Measurements from ENCODE around the gene MUCL3. TPM values are rescaled to one million over a fixed set of nuclear protein-coding genes. Genes with fewer than 3 reads are reported as not detected.

Gene MUCL3
- total RNA-seq, 1 experiment from 2014 or later, result 0.15 TPM

DNA sequence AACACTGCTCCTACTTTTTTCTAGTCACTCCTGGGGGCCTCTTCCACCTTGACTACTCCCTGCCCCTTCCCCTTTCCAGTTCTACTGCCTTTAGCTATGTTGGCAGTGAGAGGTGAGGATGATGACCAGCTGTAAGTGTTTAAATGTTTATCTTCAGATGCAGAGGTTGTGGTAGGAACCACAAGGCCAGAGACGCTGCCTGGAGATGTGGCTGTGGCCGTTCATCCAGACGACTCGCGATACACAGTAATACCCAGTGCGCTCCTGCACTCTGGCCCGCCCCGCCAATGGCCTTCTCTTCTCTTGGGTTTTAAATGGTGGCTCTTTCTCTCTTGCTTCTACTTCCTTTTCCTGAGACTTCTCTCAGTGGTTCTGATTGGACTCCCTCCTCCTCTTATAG is 22.1 kb upstream of the MUCL3 start (continued):
- TF ChIP-seq, protein P1, sequence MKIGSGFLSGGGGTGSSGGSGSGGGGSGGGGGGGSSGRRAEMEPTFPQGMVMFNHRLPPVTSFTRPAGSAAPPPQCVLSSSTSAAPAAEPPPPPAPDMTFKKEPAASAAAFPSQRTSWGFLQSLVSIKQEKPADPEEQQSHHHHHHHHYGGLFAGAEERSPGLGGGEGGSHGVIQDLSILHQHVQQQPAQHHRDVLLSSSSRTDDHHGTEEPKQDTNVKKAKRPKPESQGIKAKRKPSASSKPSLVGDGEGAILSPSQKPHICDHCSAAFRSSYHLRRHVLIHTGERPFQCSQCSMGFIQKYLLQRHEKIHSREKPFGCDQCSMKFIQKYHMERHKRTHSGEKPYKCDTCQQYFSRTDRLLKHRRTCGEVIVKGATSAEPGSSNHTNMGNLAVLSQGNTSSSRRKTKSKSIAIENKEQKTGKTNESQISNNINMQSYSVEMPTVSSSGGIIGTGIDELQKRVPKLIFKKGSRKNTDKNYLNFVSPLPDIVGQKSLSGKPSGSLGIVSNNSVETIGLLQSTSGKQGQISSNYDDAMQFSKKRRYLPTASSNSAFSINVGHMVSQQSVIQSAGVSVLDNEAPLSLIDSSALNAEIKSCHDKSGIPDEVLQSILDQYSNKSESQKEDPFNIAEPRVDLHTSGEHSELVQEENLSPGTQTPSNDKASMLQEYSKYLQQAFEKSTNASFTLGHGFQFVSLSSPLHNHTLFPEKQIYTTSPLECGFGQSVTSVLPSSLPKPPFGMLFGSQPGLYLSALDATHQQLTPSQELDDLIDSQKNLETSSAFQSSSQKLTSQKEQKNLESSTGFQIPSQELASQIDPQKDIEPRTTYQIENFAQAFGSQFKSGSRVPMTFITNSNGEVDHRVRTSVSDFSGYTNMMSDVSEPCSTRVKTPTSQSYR (CRISPR knock-in tag; IDR thresholded peaks at IDR 0.05), result no peak

DNA sequence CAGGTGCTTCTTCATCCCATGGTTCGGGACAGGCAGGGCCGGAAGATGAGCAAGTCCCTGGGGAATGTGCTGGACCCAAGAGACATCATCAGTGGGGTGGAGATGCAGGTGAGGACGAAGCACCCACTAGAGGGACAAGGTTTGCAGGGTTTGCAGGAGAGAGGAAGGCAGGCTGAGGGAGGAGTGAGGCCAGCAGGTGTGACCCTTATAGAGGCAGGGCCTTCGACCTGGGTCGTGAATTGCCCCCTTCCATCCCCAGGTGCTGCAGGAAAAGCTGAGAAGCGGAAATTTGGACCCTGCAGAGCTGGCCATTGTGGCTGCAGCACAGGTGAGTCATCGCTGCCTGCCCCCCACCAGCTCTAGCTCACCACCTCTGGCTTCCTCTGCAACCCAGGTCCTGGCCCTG is 18.3 kb upstream of the MUCL3 start:
- H3K27me3 Mint-ChIP-seq (ENCODE audit: low read depth), result no peaks in the 10 kb centered on the region
- H3K36me3 Mint-ChIP-seq, result peaks cover 63% of the 10 kb centered on the region
- no peak overlapping the region for H3K4me3 Mint-ChIP-seq
- H3K27ac Mint-ChIP-seq, result no peak overlapping the region
- DNase-seq (ENCODE audit: low spot score), result no peak
- no peaks in the 10 kb centered on the region for H3K9me3 Mint-ChIP-seq
- POLR2A ChIA-PET, result interaction anchor here (0.6 kb wide), 1 partner anchor 69 kb away, joined by 3 read pairs; no protein-coding TSS in a partner anchor
- CTCF ChIA-PET, result interaction anchor here (1.5 kb wide), 1 partner anchor 20 kb away, joined by 6 read pairs; no protein-coding TSS in a partner anchor
- H3K4me1 Mint-ChIP-seq, result 0 out of 2 replicates have a peak, but pooled peaks cover 3% of the 10 kb centered on the region
- ATAC-seq, result no peak
- TF ChIP-seq, protein P2, sequence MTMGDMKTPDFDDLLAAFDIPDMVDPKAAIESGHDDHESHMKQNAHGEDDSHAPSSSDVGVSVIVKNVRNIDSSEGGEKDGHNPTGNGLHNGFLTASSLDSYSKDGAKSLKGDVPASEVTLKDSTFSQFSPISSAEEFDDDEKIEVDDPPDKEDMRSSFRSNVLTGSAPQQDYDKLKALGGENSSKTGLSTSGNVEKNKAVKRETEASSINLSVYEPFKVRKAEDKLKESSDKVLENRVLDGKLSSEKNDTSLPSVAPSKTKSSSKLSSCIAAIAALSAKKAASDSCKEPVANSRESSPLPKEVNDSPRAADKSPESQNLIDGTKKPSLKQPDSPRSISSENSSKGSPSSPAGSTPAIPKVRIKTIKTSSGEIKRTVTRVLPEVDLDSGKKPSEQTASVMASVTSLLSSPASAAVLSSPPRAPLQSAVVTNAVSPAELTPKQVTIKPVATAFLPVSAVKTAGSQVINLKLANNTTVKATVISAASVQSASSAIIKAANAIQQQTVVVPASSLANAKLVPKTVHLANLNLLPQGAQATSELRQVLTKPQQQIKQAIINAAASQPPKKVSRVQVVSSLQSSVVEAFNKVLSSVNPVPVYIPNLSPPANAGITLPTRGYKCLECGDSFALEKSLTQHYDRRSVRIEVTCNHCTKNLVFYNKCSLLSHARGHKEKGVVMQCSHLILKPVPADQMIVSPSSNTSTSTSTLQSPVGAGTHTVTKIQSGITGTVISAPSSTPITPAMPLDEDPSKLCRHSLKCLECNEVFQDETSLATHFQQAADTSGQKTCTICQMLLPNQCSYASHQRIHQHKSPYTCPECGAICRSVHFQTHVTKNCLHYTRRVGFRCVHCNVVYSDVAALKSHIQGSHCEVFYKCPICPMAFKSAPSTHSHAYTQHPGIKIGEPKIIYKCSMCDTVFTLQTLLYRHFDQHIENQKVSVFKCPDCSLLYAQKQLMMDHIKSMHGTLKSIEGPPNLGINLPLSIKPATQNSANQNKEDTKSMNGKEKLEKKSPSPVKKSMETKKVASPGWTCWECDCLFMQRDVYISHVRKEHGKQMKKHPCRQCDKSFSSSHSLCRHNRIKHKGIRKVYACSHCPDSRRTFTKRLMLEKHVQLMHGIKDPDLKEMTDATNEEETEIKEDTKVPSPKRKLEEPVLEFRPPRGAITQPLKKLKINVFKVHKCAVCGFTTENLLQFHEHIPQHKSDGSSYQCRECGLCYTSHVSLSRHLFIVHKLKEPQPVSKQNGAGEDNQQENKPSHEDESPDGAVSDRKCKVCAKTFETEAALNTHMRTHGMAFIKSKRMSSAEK (CRISPR knock-in tag; IDR thresholded peaks at IDR 0.05; ENCODE audit: borderline replicate concordance), result no peak
- TF ChIP-seq, protein P3, sequence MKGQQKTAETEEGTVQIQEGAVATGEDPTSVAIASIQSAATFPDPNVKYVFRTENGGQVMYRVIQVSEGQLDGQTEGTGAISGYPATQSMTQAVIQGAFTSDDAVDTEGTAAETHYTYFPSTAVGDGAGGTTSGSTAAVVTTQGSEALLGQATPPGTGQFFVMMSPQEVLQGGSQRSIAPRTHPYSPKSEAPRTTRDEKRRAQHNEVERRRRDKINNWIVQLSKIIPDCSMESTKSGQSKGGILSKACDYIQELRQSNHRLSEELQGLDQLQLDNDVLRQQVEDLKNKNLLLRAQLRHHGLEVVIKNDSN (CRISPR knock-in tag; IDR thresholded peaks at IDR 0.05), result no peak
- TF ChIP-seq, protein P4, sequence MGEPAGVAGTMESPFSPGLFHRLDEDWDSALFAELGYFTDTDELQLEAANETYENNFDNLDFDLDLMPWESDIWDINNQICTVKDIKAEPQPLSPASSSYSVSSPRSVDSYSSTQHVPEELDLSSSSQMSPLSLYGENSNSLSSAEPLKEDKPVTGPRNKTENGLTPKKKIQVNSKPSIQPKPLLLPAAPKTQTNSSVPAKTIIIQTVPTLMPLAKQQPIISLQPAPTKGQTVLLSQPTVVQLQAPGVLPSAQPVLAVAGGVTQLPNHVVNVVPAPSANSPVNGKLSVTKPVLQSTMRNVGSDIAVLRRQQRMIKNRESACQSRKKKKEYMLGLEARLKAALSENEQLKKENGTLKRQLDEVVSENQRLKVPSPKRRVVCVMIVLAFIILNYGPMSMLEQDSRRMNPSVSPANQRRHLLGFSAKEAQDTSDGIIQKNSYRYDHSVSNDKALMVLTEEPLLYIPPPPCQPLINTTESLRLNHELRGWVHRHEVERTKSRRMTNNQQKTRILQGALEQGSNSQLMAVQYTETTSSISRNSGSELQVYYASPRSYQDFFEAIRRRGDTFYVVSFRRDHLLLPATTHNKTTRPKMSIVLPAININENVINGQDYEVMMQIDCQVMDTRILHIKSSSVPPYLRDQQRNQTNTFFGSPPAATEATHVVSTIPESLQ (CRISPR knock-in tag; IDR thresholded peaks at IDR 0.05), result no peak
- TF ChIP-seq GTF2I (CRISPR knock-in tag; conservative IDR thresholded peaks at IDR 0.05) (no peak), TEAD1 (CRISPR knock-in tag; IDR thresholded peaks at IDR 0.05) (no peak), ZNF219 (CRISPR knock-in tag; IDR thresholded peaks at IDR 0.05; ENCODE audit: borderline replicate concordance) (no peak), MYBL2 (CRISPR knock-in tag; IDR thresholded peaks at IDR 0.05) (no peak), ELF4 (CRISPR knock-in tag; IDR thresholded peaks at IDR 0.05; ENCODE audit: low read depth) (no peak), ZBTB21 (CRISPR knock-in tag; IDR thresholded peaks at IDR 0.05; ENCODE audit: borderline replicate concordance) (no peak), OVOL2 (CRISPR knock-in tag; IDR thresholded peaks at IDR 0.05; ENCODE audit: borderline replicate concordance) (no peak), SOX15 (CRISPR knock-in tag; IDR thresholded peaks at IDR 0.05) (no peak)
- TF ChIP-seq, protein P5, sequence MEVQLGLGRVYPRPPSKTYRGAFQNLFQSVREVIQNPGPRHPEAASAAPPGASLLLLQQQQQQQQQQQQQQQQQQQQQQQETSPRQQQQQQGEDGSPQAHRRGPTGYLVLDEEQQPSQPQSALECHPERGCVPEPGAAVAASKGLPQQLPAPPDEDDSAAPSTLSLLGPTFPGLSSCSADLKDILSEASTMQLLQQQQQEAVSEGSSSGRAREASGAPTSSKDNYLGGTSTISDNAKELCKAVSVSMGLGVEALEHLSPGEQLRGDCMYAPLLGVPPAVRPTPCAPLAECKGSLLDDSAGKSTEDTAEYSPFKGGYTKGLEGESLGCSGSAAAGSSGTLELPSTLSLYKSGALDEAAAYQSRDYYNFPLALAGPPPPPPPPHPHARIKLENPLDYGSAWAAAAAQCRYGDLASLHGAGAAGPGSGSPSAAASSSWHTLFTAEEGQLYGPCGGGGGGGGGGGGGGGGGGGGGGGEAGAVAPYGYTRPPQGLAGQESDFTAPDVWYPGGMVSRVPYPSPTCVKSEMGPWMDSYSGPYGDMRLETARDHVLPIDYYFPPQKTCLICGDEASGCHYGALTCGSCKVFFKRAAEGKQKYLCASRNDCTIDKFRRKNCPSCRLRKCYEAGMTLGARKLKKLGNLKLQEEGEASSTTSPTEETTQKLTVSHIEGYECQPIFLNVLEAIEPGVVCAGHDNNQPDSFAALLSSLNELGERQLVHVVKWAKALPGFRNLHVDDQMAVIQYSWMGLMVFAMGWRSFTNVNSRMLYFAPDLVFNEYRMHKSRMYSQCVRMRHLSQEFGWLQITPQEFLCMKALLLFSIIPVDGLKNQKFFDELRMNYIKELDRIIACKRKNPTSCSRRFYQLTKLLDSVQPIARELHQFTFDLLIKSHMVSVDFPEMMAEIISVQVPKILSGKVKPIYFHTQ (CRISPR knock-in tag; IDR thresholded peaks at IDR 0.05), result no peak
- TF ChIP-seq, protein P6, sequence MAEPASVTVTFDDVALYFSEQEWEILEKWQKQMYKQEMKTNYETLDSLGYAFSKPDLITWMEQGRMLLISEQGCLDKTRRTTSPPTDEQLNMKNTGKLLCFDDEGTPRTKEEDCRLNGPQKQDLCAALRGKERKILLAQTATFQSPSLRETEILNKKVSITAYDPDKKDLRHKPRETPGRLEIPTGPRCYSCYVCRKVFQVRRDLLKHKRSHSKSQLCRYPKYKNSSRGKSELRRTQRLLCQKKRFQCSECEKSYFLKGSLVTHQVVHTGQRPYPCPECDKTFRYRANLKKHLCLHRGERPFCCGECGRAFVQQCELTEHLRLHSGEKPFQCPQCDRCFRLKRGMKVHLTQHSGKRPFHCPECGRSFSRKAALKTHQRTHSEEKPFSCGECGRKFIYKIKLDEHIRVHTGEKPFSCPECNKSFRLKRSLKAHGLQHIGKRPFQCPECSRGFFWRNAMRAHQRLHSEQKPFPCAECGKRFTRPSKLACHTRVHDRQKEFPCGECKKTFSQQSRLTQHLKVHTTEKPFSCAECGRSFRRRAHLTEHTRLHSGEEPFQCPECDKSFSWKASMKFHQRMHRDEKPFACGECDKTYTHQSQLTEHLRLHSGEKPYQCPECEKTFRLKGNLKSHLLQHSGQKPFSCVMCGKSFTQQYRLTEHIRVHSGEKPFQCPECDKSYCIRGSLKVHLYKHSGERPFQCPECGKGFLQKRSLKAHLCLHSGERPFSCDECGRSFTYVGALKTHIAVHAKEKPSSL (CRISPR knock-in tag; conservative IDR thresholded peaks at IDR 0.05), result no peak
- TF ChIP-seq, protein P7, sequence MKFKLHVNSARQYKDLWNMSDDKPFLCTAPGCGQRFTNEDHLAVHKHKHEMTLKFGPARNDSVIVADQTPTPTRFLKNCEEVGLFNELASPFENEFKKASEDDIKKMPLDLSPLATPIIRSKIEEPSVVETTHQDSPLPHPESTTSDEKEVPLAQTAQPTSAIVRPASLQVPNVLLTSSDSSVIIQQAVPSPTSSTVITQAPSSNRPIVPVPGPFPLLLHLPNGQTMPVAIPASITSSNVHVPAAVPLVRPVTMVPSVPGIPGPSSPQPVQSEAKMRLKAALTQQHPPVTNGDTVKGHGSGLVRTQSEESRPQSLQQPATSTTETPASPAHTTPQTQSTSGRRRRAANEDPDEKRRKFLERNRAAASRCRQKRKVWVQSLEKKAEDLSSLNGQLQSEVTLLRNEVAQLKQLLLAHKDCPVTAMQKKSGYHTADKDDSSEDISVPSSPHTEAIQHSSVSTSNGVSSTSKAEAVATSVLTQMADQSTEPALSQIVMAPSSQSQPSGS (CRISPR knock-in tag; IDR thresholded peaks at IDR 0.05; ENCODE audit: borderline replicate concordance, low read depth), result no peak
- TF ChIP-seq, protein P8, sequence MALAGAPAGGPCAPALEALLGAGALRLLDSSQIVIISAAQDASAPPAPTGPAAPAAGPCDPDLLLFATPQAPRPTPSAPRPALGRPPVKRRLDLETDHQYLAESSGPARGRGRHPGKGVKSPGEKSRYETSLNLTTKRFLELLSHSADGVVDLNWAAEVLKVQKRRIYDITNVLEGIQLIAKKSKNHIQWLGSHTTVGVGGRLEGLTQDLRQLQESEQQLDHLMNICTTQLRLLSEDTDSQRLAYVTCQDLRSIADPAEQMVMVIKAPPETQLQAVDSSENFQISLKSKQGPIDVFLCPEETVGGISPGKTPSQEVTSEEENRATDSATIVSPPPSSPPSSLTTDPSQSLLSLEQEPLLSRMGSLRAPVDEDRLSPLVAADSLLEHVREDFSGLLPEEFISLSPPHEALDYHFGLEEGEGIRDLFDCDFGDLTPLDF (CRISPR knock-in tag; IDR thresholded peaks at IDR 0.05), result no peak
- TF ChIP-seq, protein P9, sequence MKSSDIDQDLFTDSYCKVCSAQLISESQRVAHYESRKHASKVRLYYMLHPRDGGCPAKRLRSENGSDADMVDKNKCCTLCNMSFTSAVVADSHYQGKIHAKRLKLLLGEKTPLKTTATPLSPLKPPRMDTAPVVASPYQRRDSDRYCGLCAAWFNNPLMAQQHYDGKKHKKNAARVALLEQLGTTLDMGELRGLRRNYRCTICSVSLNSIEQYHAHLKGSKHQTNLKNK (CRISPR knock-in tag; IDR thresholded peaks at IDR 0.05), result no peak
